ENCODE measurements around the gene PLPP2.

PLPP2 gene

DNA sequence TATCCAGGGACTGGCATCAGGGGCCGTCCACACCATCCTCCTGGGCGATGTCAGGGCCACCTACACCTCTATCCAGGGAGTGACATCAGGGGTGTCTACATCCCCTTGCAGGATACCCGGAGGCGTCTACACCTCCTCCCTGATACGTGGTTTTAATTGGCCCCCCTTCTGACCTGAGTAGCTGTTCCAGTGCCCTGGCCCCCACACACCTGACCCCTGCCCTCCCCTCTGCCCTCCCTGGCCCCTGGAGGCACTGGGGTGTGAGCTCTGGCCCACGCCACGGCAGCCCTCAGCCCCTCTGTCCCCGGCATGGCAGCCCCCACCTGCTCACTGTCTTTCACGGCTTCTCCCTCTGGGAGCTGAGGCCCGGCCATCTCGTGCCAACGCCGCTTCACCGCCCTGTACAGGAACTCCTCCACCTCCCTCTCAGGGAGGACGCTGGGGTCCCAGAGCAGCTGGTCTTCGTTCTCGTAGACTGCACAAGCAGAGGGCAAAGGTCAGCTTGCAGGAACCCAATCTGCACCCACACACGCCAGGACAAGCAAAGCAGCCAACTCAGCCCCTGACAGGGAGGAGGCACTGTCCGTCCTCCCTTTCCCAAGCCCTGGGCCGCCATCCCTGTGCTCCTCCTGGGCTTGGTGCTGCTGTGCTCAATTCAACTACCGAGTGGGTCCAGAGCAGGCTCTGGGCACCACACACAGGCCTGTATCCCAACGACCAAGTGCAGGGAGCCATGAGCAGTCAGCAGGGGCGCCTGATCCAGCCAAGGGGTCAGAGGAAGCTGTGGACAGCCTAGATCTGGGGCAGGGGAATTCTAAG is 22.2 kb upstream of the PLPP2 start:
- Histone ChIP-seq H3K27me3 (ENCODE audit: control insufficient read depth, low read length) (no peaks in the 10 kb centered on the region), H3K4me1 (ENCODE audit: control insufficient read depth, low read length) (no peaks in the 10 kb centered on the region), H3K9me2 (replicated peaks; ENCODE audit: control insufficient read depth, low read length) (no peaks in the 10 kb centered on the region), H4K20me1 (ENCODE audit: control insufficient read depth, insufficient read depth, low read depth, low read length) (no peaks in the 10 kb centered on the region), H3K4me2 (ENCODE audit: low read length) (no peak overlapping the region), H3K4me3 (ENCODE audit: low read length) (no peak overlapping the region), H3K36me3 (ENCODE audit: control insufficient read depth, low read length) (peaks cover 23% of the 10 kb centered on the region), H3K27ac (ENCODE audit: low read depth, low read length) (no peak overlapping the region), H3K9me3 (ENCODE audit: control insufficient read depth, insufficient read depth, low read length) (no peaks in the 10 kb centered on the region), H3K79me2 (ENCODE audit: control insufficient read depth, low read length) (peaks cover 9% of the 10 kb centered on the region), H3F3A (ENCODE audit: control insufficient read depth, insufficient read depth) (no peaks in the 10 kb centered on the region)
- TF ChIP-seq CTCF (IDR thresholded peaks at IDR 0.05; ENCODE audit: low read depth, low read length, poor library complexity, severe bottlenecking) (no peak), EZH2phosphoT487 (IDR thresholded peaks at IDR 0.05; ENCODE audit: borderline replicate concordance, low read length) (no peak)

DNA sequence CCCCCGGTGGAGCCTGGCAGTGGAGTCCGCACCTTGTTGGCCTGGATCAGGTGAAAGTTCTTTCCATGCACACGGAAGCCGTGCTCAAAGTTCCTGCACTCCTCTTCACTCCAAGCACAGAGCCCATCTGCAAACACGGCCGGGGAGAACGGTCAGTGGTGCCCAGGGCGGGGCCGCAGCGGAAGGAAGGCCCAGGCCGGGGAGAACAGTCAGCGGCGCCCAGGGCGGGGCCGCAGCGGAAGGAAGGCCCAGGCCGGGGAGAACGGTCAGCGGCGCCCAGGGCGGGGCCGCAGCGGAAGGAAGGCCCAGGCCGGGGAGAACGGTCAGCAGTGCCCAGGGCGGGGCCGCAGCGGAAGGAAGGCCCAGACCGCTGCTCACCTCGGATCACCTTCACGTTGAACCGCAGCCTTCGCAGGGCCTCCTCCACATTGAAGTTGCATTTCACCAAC is 20.6 kb upstream of the PLPP2 start:
- no peak overlapping the region for H3K4me2 ChIP-seq (ENCODE audit: low read length)
- TF ChIP-seq EZH2phosphoT487 (IDR thresholded peaks at IDR 0.05; ENCODE audit: borderline replicate concordance, low read length) (no peak), CTCF (IDR thresholded peaks at IDR 0.05; ENCODE audit: low read depth, low read length, poor library complexity, severe bottlenecking) (no peak)
- no peaks in the 10 kb centered on the region for H3K4me1 ChIP-seq (ENCODE audit: control insufficient read depth, low read length)
- no peaks in the 10 kb centered on the region for H4K20me1 ChIP-seq (ENCODE audit: control insufficient read depth, insufficient read depth, low read depth, low read length)
- no peaks in the 10 kb centered on the region for H3K9me3 ChIP-seq (ENCODE audit: control insufficient read depth, insufficient read depth, low read length)
- H3K9me2 ChIP-seq (replicated peaks; ENCODE audit: control insufficient read depth, low read length) = no peaks in the 10 kb centered on the region
- H3K27me3 ChIP-seq (ENCODE audit: control insufficient read depth, low read length) = no peaks in the 10 kb centered on the region
- H3K36me3 ChIP-seq (ENCODE audit: control insufficient read depth, low read length) = peaks cover 32% of the 10 kb centered on the region
- peaks cover 2% of the 10 kb centered on the region; the same call in 1 of the 2 replicates for H3K79me2 ChIP-seq (ENCODE audit: control insufficient read depth, low read length)
- H3F3A ChIP-seq (ENCODE audit: control insufficient read depth, insufficient read depth) = no peaks in the 10 kb centered on the region
- no peak overlapping the region for H3K27ac ChIP-seq (ENCODE audit: low read depth, low read length)
- H3K4me3 ChIP-seq (ENCODE audit: low read length) = no peak overlapping the region

DNA sequence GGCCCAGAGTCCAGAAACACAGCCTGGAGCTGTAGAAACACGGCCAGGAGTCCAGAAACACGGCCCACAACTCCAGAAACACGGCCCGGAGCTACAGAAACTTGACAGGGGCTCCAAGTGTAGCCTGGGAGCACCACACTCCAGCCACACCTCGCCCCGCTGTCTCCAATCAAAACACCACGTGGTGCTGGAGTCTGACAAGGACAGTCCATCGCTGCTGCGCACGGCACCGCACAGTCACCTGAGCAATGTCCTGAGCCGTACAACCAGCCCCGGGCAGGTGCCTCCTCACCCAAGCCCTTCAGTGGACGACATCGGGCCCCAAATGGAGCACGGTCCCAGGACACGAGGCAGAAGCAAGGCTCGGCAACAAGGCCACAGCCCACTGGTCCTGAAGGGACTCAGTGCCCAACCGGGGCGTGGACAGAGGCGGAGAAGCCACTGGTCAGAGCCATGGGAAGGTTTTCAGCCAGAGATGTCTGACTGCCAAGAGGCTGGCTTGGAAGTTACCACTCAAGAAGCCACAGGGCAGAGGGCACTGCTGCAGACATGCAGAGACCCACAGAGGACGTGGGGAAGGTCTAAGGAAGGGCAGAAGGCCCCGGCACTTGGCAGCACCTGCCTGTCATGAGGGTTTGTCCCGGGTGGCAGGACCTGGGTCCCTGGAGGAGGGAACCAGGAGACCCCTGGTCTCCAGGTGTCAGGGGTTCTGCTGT is 19.7 kb upstream of the PLPP2 start:
- no peaks in the 10 kb centered on the region for H4K20me1 ChIP-seq (ENCODE audit: control insufficient read depth, insufficient read depth, low read depth, low read length)
- H3K9me3 ChIP-seq (ENCODE audit: control insufficient read depth, insufficient read depth, low read length) = no peaks in the 10 kb centered on the region
- H3K27me3 ChIP-seq (ENCODE audit: control insufficient read depth, low read length) = no peaks in the 10 kb centered on the region
- no peaks in the 10 kb centered on the region for H3F3A ChIP-seq (ENCODE audit: control insufficient read depth, insufficient read depth)
- no peak overlapping the region for H3K4me3 ChIP-seq (ENCODE audit: low read length)
- no peaks in the 10 kb centered on the region for H3K9me2 ChIP-seq (replicated peaks; ENCODE audit: control insufficient read depth, low read length)
- peaks cover 35% of the 10 kb centered on the region for H3K36me3 ChIP-seq (ENCODE audit: control insufficient read depth, low read length)
- H3K79me2 ChIP-seq (ENCODE audit: control insufficient read depth, low read length) = peaks cover 2% of the 10 kb centered on the region; the same call in 1 of the 2 replicates
- H3K4me1 ChIP-seq (ENCODE audit: control insufficient read depth, low read length) = no peaks in the 10 kb centered on the region
- TF ChIP-seq EZH2phosphoT487 (IDR thresholded peaks at IDR 0.05; ENCODE audit: borderline replicate concordance, low read length) (no peak), CTCF (IDR thresholded peaks at IDR 0.05; ENCODE audit: low read depth, low read length, poor library complexity, severe bottlenecking) (no peak)
- no peak overlapping the region for H3K27ac ChIP-seq (ENCODE audit: low read depth, low read length)
- H3K4me2 ChIP-seq (ENCODE audit: low read length) = no peak overlapping the region
